Colonic mucosa (tissue), 4 donors: ENCODE results near the gene SYNE1. TPM values are rescaled to one million over a fixed set of nuclear protein-coding genes. Genes with fewer than 3 reads are reported as not detected.

Experiments
- DNase-seq: peaks from one replicate; pipeline ENCODE4 v3.0.0-alpha.2; 2020
- H3K27ac ChIP-seq: fragments of 200-600 bp; one replicate; pipeline ENCODE4 v1.8.0; 2021
- H3K27me3 ChIP-seq: fragments of 200-600 bp; one replicate; pipeline ENCODE4 v1.8.0; 2021
- H3K36me3 ChIP-seq: fragments of 200-600 bp; one replicate; pipeline ENCODE4 v1.8.0; 2021
- H3K4me1 ChIP-seq: fragments of 200-600 bp; one replicate; pipeline ENCODE4 v1.8.0; 2021; ENCODE audit warnings: mild to moderate bottlenecking
- H3K4me3 ChIP-seq: fragments of 200-600 bp; one replicate; pipeline ENCODE4 v1.8.0; 2021
- H3K9ac ChIP-seq, 2 donors: one replicate each; pipeline ENCODE4 v1.7.0; 2013; ENCODE audit warnings: control low read depth in 2 of 2, low read depth in 2 of 2, low read length in 2 of 2
- H3K9me3 ChIP-seq: fragments of 200-600 bp; one replicate; pipeline ENCODE4 v1.8.0; 2021
- CTCF ChIP-seq: fragments of 200-600 bp; IDR thresholded peaks from one replicate; pipeline ENCODE4 v1.8.0; 2022; ENCODE audit warnings: antibody characterized with exemption, mild to moderate bottlenecking
- intact Hi-C: fragments of 100-400 bp; cut with DNase I; formaldehyde crosslinking; loops from one replicate; pipeline ENCODE4 v1.14.1; 2022
- total RNA-seq, 2 donors: library from RNA; stranded (reverse); fragmentation: NEBNext Ultra II Directional in 1 of 2; extraction: Animal tissue kit (Norgen Biotek cat#: 25700) in 1 of 2; gene quantifications; one replicate each; pipeline ENCODE4 v1.2.1, GENCODE V29; 2021
- donor health status: healthy.
- donor health status: DM: no; HTN: no; CAD: no.
- donor health status: DM: no; HTN: no; CAD: no.

SYNE1 gene
- total RNA-seq, 2 donors from 2014 or later: 11.6 to 23.7 TPM

- TF ChIP-seq CTCF: no peak
- no peaks in the 10 kb centered on the region for H3K9me3 ChIP-seq
- no peaks in the 10 kb centered on the region for H3K36me3 ChIP-seq
- no peaks in the 10 kb centered on the region for H3K27me3 ChIP-seq
- H3K27ac ChIP-seq: no peak overlapping the region
- H3K4me3 ChIP-seq: no peak overlapping the region
- no peak for DNase-seq
- no peaks in the 10 kb centered on the region for H3K4me1 ChIP-seq
- intact Hi-C loops: no loop called here
- no peak overlapping the region for H3K9ac ChIP-seq
Observed at GRCh38 chr6:152099446-152100182, 537.5 kb downstream of the SYNE1 start.

GRCh38 chr6:152098683-152099082, 538.5 kb downstream of the SYNE1 start:
- Histone ChIP-seq H3K27ac (no peak overlapping the region), H3K36me3 (no peaks in the 10 kb centered on the region), H3K9ac (no peak overlapping the region), H3K27me3 (no peaks in the 10 kb centered on the region), H3K9me3 (no peaks in the 10 kb centered on the region), H3K4me1 (no peaks in the 10 kb centered on the region), H3K4me3 (no peak overlapping the region)
- no peak for TF ChIP-seq CTCF
- intact Hi-C loops: no loop called here
- no peak for DNase-seq

- no peaks in the 10 kb centered on the region for H3K27me3 ChIP-seq
- no peak for DNase-seq
- no peak for TF ChIP-seq CTCF
- no peaks in the 10 kb centered on the region for H3K4me1 ChIP-seq
- no peak overlapping the region for H3K27ac ChIP-seq
- no peak overlapping the region for H3K9ac ChIP-seq
- no peaks in the 10 kb centered on the region for H3K36me3 ChIP-seq
- H3K4me3 ChIP-seq: no peak overlapping the region
- H3K9me3 ChIP-seq: no peaks in the 10 kb centered on the region
- intact Hi-C loops: no loop called here
Observed at GRCh38 chr6:152096863-152097496, 540.2 kb downstream of the SYNE1 start.

GRCh38 chr6:152094992-152095592, 542.1 kb downstream of the SYNE1 start:
- H3K27ac ChIP-seq: peak overlapping the region; percentile 57
- no peaks in the 10 kb centered on the region for H3K36me3 ChIP-seq
- no peak overlapping the region for H3K4me3 ChIP-seq
- no peaks in the 10 kb centered on the region for H3K27me3 ChIP-seq
- H3K4me1 ChIP-seq: no peaks in the 10 kb centered on the region
- DNase-seq: peak; percentile 68
- H3K9me3 ChIP-seq: no peaks in the 10 kb centered on the region
- no peak overlapping the region for H3K9ac ChIP-seq
- TF ChIP-seq CTCF: no peak
- intact Hi-C loops: no loop called here

- H3K27ac ChIP-seq: no peak overlapping the region
- no peaks in the 10 kb centered on the region for H3K27me3 ChIP-seq
- H3K36me3 ChIP-seq: no peaks in the 10 kb centered on the region
- no peak for DNase-seq
- no peaks in the 10 kb centered on the region for H3K9me3 ChIP-seq
- no peak overlapping the region for H3K4me3 ChIP-seq
- TF ChIP-seq CTCF: no peak
- intact Hi-C loops: no loop called here
- no peaks in the 10 kb centered on the region for H3K4me1 ChIP-seq
- H3K9ac ChIP-seq: no peak overlapping the region
Observed at GRCh38 chr6:152094276-152094675, 542.9 kb downstream of the SYNE1 start.
